ENCODE measurements around the gene HDAC4. TPM values are rescaled to one million over a fixed set of nuclear protein-coding genes. Genes with fewer than 3 reads are reported as not detected.

HDAC4 gene
- total and polyA plus RNA-seq, 12 donors = 3.7 to 40.0 (median 25.5) TPM

- no peaks in the 10 kb centered on the region for H3K27me3 ChIP-seq
- ATAC-seq (no peak), DNase-seq (no peak)
- TF ChIP-seq, protein P1, sequence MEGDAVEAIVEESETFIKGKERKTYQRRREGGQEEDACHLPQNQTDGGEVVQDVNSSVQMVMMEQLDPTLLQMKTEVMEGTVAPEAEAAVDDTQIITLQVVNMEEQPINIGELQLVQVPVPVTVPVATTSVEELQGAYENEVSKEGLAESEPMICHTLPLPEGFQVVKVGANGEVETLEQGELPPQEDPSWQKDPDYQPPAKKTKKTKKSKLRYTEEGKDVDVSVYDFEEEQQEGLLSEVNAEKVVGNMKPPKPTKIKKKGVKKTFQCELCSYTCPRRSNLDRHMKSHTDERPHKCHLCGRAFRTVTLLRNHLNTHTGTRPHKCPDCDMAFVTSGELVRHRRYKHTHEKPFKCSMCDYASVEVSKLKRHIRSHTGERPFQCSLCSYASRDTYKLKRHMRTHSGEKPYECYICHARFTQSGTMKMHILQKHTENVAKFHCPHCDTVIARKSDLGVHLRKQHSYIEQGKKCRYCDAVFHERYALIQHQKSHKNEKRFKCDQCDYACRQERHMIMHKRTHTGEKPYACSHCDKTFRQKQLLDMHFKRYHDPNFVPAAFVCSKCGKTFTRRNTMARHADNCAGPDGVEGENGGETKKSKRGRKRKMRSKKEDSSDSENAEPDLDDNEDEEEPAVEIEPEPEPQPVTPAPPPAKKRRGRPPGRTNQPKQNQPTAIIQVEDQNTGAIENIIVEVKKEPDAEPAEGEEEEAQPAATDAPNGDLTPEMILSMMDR (IDR thresholded peaks at IDR 0.05) = no peak
- no peak overlapping the region for H3K27ac ChIP-seq
- H3K4me1 ChIP-seq = peaks cover 0 to 17% (median under 1%) of the 10 kb centered on the region in 9 donors
- no peak overlapping the region for H3K4me3 ChIP-seq
- WGBS, 2 donors = 96 to 98% methylated on average over 14 of the region's 14 CpGs
- intact Hi-C loops (cut with DNase I) = no loop called here
- peaks cover 0 to 15% (median 3%) of the 10 kb centered on the region in 11 donors for H3K9me3 ChIP-seq
- peaks cover 0 to 79% (median 24%) of the 10 kb centered on the region in 9 donors for H3K36me3 ChIP-seq
Observed at GRCh38 chr2:239184968-239185903, 215.6 kb downstream of the HDAC4 start.

GRCh38 chr2:239184179-239184578, 216.6 kb downstream of the HDAC4 start:
- WGBS, 2 donors = 98 to 100% methylated on average over 2 of the region's 2 CpGs
- Histone ChIP-seq H3K27me3 (no peaks in the 10 kb centered on the region), H3K36me3 (peaks cover 0 to 82% (median 16%) of the 10 kb centered on the region in 9 donors), H3K9me3 (peaks cover 0 to 9% (median 3%) of the 10 kb centered on the region in 11 donors), H3K4me1 (peaks cover 0 to 17% (median 0%) of the 10 kb centered on the region in 9 donors), H3K27ac (no peak overlapping the region), H3K4me3 (no peak overlapping the region)
- ATAC-seq = no peak
- DNase-seq = no peak
- TF ChIP-seq, protein P1 (IDR thresholded peaks at IDR 0.05) = no peak
- intact Hi-C loops (cut with DNase I) = no loop called here

DNA sequence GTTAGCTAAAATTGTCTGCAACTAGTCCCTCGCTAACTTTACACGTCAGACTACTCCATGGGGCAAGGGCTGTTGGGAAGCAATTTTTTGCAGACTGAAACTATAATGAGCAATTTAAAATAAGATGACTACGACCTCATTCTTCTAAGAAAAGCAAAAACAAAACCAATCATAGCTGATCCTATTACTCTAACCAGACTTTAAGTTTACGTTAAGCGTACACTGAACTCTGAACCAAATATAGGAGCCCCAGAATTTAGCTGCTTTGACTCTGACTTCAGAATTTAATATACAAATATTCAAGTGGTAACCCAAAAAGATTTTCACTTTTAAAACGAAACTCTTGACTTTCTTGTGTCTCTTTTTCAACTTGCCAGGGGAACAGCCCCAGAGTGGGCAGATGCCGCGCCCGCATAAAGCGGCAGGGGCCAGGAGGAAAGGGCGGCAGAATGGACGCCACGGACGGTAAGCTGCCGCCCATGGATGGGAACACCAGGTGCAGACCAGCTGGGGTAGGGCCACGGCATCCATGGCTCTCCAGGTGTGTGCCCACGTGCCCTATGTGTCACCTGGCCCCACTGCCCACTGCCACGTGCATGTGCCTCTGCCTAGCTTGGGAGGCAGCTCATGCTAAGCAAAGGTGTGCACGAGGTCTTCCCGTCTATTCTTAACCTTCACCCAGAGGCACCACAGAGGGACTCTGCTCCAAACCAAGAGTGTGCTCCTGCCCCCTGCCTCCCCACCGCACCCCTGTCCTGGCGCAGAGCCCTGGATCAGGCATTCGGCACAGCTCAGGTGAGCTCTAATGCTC, 217.6 kb downstream of the HDAC4 start:
- Histone ChIP-seq H3K4me1 (peaks cover 0 to 17% (median 0%) of the 10 kb centered on the region in 9 donors), H3K27ac (no peak overlapping the region), H3K36me3 (peaks cover 0 to 79% (median 7%) of the 10 kb centered on the region in 9 donors), H3K9me3 (no peaks in the 10 kb centered on the region), H3K27me3 (no peaks in the 10 kb centered on the region), H3K4me3 (no peak overlapping the region)
- intact Hi-C loops (cut with DNase I) = no loop called here
- TF ChIP-seq, protein P1 (IDR thresholded peaks at IDR 0.05) = no peak
- WGBS, 2 donors = 94 to 95% methylated on average over 23 of the region's 23 CpGs
- no peak for DNase-seq
- ATAC-seq = no peak

DNA sequence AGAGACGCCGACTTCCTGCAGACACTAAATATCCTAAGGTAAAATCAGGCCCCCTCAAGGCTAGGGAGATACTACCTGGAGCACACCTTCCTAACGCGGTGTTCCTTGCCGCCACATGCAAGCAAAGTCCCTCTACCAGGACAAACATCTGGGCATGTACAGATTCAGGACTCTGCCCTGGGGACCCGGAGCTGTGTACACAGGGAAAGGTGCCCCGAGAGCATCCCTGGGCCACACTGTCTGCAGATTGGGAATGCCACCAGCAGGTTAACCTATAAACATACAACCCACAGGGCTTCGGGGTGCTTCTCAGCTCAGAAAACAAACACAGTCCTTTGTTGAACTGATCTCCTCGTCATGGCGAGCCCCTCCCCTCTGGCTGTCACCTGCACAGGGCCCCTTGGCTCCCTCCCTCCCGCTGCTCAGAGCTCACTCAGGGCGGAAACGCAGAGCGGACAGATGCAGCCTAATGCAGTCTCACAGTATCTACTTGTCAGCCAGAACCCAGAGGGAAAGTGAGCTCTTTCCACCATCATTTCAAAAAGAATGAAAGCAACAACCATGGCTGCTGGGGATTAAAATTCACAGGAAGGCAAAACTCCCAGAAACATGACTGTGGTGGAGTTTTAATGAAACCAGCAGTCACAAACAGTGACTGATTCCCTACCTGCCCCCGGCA, 218.8 kb downstream of the HDAC4 start:
- ATAC-seq = peak in 1 of 8 donors; percentile 14
- TF ChIP-seq, protein P1 (IDR thresholded peaks at IDR 0.05) = no peak
- Histone ChIP-seq H3K27ac (peak overlapping the region in 2 of 10 donors; percentile 17 to 28), H3K9me3 (peaks cover 0 to 5% (median 0%) of the 10 kb centered on the region in 11 donors), H3K4me1 (peaks cover 0 to 17% (median 0%) of the 10 kb centered on the region in 9 donors), H3K36me3 (peaks cover 0 to 79% (median 7%) of the 10 kb centered on the region in 9 donors), H3K4me3 (no peak overlapping the region), H3K27me3 (no peaks in the 10 kb centered on the region)
- no peak for DNase-seq
- WGBS, 2 donors = 77 to 79% methylated on average over 15 of the region's 15 CpGs
- intact Hi-C loops (cut with DNase I) = no loop called here
